Uterus (tissue), 2 donors: Measurements from ENCODE around the gene HOXC6.

Experiments used
- POLR2A ChIP-seq, 2 donors: fragments of 450-650 bp; IDR thresholded peaks; one replicate each; pipeline ENCODE4 v1.6.1; 2016; ENCODE audit warnings: antibody characterized with exemption in 2 of 2, mild to moderate bottlenecking in 1 of 2, moderate library complexity in 1 of 2
- TF ChIP-seq, protein P1 (sequence below), 4 experiments: fragments of 200-600 bp in 2 of 4; fragments of 450-650 bp in 2 of 4; sonication (generic) in 2 of 4; IDR thresholded peaks; one replicate each; pipeline ENCODE4 v1.5.1; 2016 to 2019; ENCODE audit warnings: antibody characterized with exemption in 4 of 4, mild to moderate bottlenecking in 2 of 4, moderate library complexity in 1 of 4

DNA sequence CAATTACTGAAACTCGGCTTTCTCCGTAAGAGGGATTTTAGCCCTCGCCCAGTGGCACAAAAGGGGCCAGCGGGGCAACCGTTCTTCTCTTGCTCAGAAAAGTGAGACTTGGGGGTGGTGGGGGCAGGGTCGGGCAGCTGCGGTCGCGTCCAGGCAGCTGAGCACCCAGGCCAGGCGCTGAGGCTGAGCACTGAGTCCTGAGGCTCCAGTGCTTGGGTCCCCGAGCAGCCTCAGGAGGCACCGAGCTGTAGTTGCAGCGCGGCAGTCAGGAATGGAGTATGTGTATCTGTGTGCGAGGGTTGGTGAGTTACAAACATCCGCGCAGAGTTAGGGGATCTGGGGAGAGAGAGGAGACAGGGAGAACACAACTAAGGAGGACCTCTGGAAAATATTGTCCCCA is 4.1 kb upstream of the HOXC6 start:
- TF ChIP-seq, protein P1, sequence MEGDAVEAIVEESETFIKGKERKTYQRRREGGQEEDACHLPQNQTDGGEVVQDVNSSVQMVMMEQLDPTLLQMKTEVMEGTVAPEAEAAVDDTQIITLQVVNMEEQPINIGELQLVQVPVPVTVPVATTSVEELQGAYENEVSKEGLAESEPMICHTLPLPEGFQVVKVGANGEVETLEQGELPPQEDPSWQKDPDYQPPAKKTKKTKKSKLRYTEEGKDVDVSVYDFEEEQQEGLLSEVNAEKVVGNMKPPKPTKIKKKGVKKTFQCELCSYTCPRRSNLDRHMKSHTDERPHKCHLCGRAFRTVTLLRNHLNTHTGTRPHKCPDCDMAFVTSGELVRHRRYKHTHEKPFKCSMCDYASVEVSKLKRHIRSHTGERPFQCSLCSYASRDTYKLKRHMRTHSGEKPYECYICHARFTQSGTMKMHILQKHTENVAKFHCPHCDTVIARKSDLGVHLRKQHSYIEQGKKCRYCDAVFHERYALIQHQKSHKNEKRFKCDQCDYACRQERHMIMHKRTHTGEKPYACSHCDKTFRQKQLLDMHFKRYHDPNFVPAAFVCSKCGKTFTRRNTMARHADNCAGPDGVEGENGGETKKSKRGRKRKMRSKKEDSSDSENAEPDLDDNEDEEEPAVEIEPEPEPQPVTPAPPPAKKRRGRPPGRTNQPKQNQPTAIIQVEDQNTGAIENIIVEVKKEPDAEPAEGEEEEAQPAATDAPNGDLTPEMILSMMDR (IDR thresholded peaks at IDR 0.05), result no peak
- no peak for TF ChIP-seq POLR2A (IDR thresholded peaks at IDR 0.05)
